GM12891 (cell line): ENCODE measurements around the gene UMAD1.

Experiments used
- PAX5 ChIP-seq: IDR thresholded peaks from 2 replicates; pipeline ENCODE4 v1.6.1; 2011; ENCODE audit warnings: low read length, moderate library complexity, mild to moderate bottlenecking; ENCODE audit not compliant: insufficient read depth, severe bottlenecking
- POLR2A ChIP-seq: IDR thresholded peaks from 2 replicates; pipeline ENCODE4 v1.6.1; 2011; ENCODE audit warnings: low read depth, low read length, control low read depth
- POLR2AphosphoS5 ChIP-seq: IDR thresholded peaks from 2 replicates; pipeline ENCODE4 v1.6.1; 2011; ENCODE audit warnings: low read depth, low read length, control low read depth
- POU2F2 ChIP-seq: IDR thresholded peaks from 2 replicates; pipeline ENCODE4 v1.6.1; 2011; ENCODE audit warnings: low read depth, mild to moderate bottlenecking, control low read depth, low read length, moderate library complexity
- SPI1 ChIP-seq: IDR thresholded peaks from 2 replicates; pipeline ENCODE4 v1.6.1; 2011; ENCODE audit warnings: low read depth, low read length, control low read depth
- TAF1 ChIP-seq: IDR thresholded peaks from 2 replicates; pipeline ENCODE4 v1.6.1; 2011; ENCODE audit warnings: low read depth, low read length, control low read depth

GRCh38 chr7:7756577-7756976 lies 116.0 kb downstream of the UMAD1 start:
- no peak for TF ChIP-seq POLR2A
- no peak for TF ChIP-seq POLR2AphosphoS5
- no peak for TF ChIP-seq TAF1
- TF ChIP-seq SPI1 = no peak
- TF ChIP-seq PAX5 = no peak
- no peak for TF ChIP-seq POU2F2
